ENCODE data around the gene PDZD2.

The PDZD2 gene

DNA sequence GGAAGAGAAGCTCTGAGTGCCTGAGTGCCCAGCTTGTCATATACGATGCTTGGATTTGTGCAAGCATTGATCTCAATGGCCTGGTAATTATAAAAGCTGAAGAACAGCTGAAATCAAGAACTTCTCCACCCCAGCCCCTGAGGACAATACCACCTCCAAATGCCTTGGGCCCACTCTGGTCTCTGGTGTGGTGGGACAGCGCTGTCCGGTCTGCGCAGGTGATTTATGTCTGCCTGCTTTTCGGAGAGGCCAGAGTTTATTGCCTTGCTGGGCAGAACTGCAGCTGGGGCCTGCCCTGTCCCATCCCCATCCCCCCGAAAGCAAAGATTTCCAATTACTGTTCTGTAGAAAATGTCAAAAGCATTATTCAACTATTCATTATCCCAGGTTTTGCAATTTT lies 1.1 kb upstream of the PDZD2 start:
- in situ Hi-C loops (cut with MboI; ENCODE audit: low sequenced_read_pairs), result no loop called here

- in situ Hi-C loops (cut with MboI; ENCODE audit: low sequenced_read_pairs), result no loop called here
Measured at GRCh38 chr5:31638345-31638744, 586 bp upstream of the PDZD2 start.

DNA sequence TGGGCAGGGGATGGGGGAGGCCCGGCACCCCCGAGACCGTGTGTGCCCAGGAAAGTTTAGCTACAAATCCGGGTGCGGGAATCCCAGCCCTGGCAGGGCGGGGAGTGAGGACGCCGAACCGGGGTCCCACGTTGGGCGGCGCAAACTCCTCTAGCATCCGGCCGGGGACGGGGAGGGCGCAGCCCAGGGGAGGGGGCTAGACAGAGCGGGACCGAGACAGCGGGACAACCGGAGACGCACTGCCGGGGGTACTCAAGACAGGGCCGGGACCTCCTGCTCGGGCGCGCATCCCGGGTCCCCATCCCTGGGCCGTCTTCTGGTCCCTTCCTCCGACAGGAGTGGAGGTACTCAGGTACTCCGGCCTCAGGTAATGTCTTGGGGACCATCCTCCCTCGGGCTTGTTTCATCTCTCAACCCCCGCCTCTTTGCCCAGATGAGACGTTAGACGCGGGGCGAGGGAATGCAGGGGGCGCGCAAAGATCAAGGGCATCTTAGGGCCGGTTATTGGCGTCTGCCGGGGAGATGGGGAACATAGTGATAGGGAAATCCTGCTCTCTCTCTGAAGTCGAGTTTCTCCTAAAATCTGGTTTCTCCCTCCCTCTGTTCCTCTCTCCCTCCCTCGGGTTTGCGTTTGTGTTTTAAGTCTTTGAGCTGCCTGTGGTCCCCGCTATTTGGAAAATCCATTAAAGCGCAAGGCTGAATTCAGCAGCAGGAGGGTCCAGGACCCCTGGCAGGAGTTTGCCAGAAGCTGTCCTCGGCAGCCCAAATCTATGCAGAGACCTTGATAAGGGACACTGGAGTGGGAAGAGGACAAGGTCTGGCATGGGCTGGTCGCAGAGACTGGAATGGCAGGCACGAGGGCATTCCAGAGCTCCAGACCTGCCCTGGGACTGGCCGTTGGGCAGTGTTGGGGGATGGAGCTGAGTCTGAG lies 815 bp downstream of the PDZD2 start:
- in situ Hi-C loops (cut with MboI; ENCODE audit: low sequenced_read_pairs), result no loop called here

DNA sequence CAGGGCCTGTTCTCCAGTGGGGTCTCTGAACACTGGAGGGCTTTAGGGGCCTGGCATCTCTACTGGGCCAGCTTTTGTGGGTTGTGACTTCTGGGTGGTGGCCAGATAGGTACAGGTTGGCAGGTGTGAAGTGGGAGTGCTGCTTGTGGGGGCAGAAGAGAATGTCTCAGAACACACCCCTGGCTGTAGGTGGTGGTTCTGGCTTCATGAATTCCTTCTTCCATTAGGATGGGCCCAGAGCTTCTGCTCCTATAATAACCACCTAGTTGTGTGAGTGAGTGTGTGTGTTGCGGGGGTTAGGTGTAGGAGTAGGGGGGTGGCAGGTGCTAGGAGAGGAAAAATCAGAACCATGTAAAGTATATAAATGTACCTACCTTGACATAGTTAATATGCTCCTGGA lies 1.6 kb downstream of the PDZD2 start:
- in situ Hi-C loops (cut with MboI; ENCODE audit: low sequenced_read_pairs), result no loop called here

GRCh38 chr5:31641059-31641458 lies 2.1 kb downstream of the PDZD2 start:
- in situ Hi-C loops (cut with MboI; ENCODE audit: low sequenced_read_pairs), result no loop called here

DNA sequence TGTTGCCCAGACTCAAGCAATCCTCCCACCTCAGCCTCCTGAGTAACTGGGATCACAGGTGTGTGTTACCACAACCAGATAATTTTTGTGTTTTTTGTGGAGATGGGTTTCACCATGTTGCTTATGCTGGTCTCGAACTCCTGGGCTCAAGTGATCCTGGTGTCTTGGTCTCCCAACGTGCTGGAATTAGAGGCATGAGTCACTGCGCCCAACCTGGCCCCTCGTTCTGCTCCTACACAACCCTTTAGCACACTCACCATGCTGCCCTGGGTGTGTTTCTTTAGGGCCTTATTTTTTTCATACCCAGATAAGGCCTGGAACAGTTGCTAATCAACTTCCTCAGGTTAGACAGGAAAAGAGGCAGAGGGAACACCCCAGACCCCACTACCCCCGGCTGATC lies 2.6 kb downstream of the PDZD2 start:
- in situ Hi-C loops (cut with MboI; ENCODE audit: low sequenced_read_pairs), result no loop called here

GRCh38 chr5:31645420-31646081 lies 6.6 kb downstream of the PDZD2 start:
- in situ Hi-C loops (cut with MboI; ENCODE audit: low sequenced_read_pairs), result no loop called here

GRCh38 chr5:31648326-31648725 lies 9.4 kb downstream of the PDZD2 start:
- in situ Hi-C loops (cut with MboI; ENCODE audit: low sequenced_read_pairs), result no loop called here

DNA sequence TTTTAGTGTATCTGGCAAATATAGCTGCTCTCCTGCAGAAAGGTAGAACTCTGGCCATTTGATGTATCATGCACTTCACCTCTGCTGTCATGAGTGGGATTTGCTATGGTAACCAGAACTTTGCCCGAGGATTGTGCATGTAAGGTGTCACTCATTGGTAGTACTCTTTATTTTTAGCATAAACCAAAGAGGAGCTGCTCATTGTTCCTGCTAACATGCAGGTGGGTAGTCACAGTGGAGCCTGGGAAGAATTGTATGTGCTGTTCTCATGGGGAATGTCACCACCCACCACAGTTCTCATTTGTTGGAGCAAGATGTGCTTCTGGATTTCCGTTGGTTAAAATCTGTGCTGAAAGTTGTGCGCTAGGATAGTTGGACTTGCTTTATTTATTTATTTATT lies 12.3 kb downstream of the PDZD2 start:
- in situ Hi-C loops (cut with MboI; ENCODE audit: low sequenced_read_pairs), result no loop called here

DNA sequence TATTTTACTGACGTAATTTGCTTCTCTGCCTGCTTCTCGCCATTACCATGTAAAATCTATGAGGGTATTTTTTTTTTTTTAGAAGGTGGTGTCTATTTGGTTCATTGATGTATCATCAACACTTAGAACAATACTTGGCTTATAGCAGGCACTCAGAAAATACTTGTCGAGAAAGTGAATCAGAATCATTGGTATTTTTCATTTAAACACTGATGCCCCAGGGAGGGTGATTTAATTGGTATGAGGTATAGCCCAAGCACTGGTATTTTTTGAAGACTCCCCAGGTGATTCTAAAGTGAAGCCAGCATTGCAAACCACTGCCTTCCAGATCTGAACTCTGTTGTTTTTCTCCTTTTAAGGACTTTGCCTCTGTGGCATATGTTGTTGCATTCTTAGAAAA lies 16.6 kb downstream of the PDZD2 start:
- in situ Hi-C loops (cut with MboI; ENCODE audit: low sequenced_read_pairs), result no loop called here

DNA sequence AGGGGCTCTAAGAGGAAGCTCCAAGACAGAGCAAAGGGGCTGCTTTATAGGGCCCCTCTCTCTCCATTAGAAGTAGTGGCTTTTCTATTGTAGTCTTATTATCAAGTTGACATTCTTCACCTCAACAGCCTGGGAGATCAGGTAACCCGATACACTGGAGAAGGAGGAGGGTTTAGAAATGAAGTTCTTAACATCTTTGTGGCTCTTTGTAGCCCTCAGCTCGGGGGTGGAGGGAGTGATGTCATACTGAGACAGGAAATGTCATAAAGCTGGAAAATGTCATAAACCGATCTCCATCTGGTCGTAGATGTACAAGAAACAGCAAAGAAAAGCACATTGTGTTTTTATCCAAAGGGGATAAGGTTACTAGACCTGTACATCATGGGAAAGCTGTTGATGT lies 17.9 kb downstream of the PDZD2 start:
- in situ Hi-C loops (cut with MboI; ENCODE audit: low sequenced_read_pairs), result no loop called here

DNA sequence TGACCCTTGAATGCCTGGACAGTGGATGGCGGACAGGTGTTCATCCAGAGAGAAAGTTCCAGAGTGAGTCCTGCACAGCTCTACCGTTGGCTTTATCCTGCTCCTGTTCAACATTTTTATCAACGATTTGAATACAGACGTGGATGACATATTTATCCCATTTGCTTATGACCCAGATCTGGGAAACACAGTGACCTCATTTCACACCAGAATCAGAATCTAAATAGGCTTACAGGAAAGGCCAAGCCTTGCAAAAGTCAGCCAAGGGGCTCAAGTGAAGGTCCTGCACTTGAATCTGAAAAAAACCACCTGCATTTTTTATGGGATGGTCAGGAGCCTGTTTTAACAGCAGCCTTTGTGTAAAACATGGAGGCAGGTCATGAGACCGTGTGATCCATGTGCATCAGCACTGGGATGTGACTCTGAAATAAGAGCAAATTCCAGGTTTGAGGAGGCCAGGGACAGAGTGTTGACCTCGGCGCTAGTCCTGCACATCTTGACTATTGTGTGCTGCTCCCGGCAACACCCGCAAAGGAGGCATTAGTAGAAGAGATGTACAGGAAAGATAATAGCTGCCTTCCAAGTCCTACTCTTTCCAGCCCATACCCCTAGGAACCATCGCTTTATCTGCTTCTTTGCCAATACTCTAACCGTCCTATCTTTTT lies 18.5 kb downstream of the PDZD2 start:
- in situ Hi-C loops (cut with MboI; ENCODE audit: low sequenced_read_pairs), result no loop called here

- in situ Hi-C loops (cut with MboI; ENCODE audit: low sequenced_read_pairs), result no loop called here
Measured at GRCh38 chr5:31661257-31661656, 22.3 kb downstream of the PDZD2 start.

DNA sequence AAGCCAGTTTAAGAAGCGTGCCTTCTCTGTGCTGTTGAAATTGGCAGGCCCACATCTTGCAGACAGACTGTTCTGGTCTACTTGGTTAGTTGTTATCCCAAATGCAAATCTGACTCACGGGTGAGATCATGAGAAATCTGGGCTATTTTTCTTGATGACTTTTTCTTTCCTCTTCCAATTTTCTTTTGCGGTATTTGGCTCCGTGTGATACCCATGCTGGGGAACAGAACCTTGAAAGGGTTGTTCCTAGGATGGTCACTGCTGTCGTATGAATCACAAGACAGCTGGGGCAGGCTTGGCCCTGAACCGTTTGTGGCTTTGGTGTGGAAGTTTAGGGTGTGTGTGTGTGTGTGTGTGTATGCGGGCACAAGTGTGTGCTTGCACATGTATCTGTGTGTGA lies 24.6 kb downstream of the PDZD2 start:
- in situ Hi-C loops (cut with MboI; ENCODE audit: low sequenced_read_pairs), result no loop called here

- in situ Hi-C loops (cut with MboI; ENCODE audit: low sequenced_read_pairs), result no loop called here
Measured at GRCh38 chr5:31664566-31664965, 25.6 kb downstream of the PDZD2 start.

DNA sequence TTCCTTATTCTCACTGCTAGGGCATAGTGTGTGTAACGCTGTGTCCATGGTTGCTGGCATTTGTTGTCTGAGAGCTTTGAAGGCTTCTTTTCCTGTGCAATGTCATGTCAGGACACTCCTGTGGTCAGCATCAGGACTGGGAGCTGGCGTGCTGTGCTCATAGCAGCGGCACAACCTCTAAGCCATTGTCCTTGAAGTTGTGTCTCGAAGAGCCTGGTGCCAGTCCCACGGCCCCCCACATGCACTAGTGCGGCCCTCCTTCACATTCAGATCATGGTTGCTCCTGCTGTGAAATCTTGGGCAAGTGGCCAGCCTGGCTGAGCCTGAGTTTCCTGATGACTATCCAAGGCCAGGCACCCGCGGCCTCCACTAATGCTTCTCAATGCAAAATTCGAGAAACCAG lies 32.4 kb downstream of the PDZD2 start:
- in situ Hi-C loops (cut with MboI; ENCODE audit: low sequenced_read_pairs), result no loop called here

GRCh38 chr5:31674371-31674951 lies 35.5 kb downstream of the PDZD2 start:
- in situ Hi-C loops (cut with MboI; ENCODE audit: low sequenced_read_pairs), result no loop called here

- in situ Hi-C loops (cut with MboI; ENCODE audit: low sequenced_read_pairs), result no loop called here
Measured at GRCh38 chr5:31675472-31675871, 36.5 kb downstream of the PDZD2 start.

DNA sequence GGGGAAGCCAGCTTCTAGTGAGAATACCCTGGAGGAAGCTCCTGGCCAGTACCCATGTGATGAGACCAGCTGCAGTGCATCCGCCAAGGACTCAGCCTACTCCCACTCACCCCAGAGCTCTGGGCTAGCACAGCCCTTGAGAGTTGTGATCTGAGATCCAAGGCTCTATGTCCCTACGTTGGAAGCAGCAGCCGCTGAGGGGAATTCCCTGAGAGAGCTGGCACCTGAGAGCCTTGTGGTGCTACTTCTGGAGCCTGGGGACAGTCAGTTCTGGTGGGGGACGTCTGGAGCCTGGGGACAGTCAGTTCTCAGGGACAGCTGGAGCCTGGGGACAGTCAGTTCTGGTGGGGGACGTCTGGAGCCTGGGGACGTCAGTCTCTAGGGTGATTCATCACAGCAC lies 39.2 kb downstream of the PDZD2 start:
- in situ Hi-C loops (cut with MboI; ENCODE audit: low sequenced_read_pairs), result no loop called here

DNA sequence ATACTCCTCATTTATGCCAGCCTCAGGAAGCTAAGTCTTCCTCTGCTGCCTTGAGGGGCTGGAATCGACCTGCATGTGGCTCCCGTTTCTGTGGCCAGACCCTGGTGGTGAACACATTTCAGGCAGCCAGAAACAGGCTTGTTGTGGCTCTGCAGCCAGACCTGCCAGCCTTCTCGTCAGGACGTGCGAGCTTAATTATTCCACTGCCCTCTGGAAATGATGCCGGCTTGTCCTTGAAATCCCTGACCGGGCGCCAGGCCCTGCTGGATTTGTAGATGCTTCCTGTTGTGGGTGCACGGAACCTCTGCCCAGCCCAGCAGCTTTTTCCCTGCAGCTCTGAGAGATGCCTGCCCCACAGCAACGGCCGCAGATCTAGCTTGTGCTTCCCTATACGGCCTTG lies 41.6 kb downstream of the PDZD2 start:
- in situ Hi-C loops (cut with MboI; ENCODE audit: low sequenced_read_pairs), result no loop called here

GRCh38 chr5:31682025-31682424 lies 43.1 kb downstream of the PDZD2 start:
- in situ Hi-C loops (cut with MboI; ENCODE audit: low sequenced_read_pairs), result no loop called here

All from HL-60/S4 (cell line).